ENCODE results near the gene IFIT3. TPM values are rescaled to one million over a fixed set of nuclear protein-coding genes. Genes with fewer than 3 reads are reported as not detected.

Gene IFIT3
- total RNA-seq, 1 donor from 2014 or later, result 16.8 TPM

- Mint-ChIP-seq H3K4me3 (ENCODE audit: unreplicated experiment) (no peak overlapping the region), H3K27me3 (ENCODE audit: unreplicated experiment) (peaks cover 1% of the 10 kb centered on the region), H3K27ac (ENCODE audit: unreplicated experiment) (peak overlapping the region; percentile 21), H3K36me3 (ENCODE audit: low read depth, unreplicated experiment) (no peaks in the 10 kb centered on the region), H3K4me1 (ENCODE audit: unreplicated experiment) (peaks cover 22% of the 10 kb centered on the region), H3K9me3 (ENCODE audit: unreplicated experiment) (no peaks in the 10 kb centered on the region)
- no peak for DNase-seq (ENCODE audit: low spot score)
- no peak for TF ChIP-seq CTCF (IDR thresholded peaks at IDR 0.05; ENCODE audit: unreplicated experiment)
Observed at GRCh38 chr10:89304026-89304425, 23.8 kb upstream of the IFIT3 start.

GRCh38 chr10:89304446-89304845 lies 23.4 kb upstream of the IFIT3 start:
- peaks cover 22% of the 10 kb centered on the region for H3K4me1 Mint-ChIP-seq (ENCODE audit: unreplicated experiment)
- no peak for DNase-seq (ENCODE audit: low spot score)
- H3K27ac Mint-ChIP-seq (ENCODE audit: unreplicated experiment), result no peak overlapping the region
- H3K36me3 Mint-ChIP-seq (ENCODE audit: low read depth, unreplicated experiment), result no peaks in the 10 kb centered on the region
- no peak overlapping the region for H3K4me3 Mint-ChIP-seq (ENCODE audit: unreplicated experiment)
- H3K9me3 Mint-ChIP-seq (ENCODE audit: unreplicated experiment), result no peaks in the 10 kb centered on the region
- H3K27me3 Mint-ChIP-seq (ENCODE audit: unreplicated experiment), result peaks cover 1% of the 10 kb centered on the region
- no peak for TF ChIP-seq CTCF (IDR thresholded peaks at IDR 0.05; ENCODE audit: unreplicated experiment)

- Mint-ChIP-seq H3K4me3 (ENCODE audit: unreplicated experiment) (no peak overlapping the region), H3K27me3 (ENCODE audit: unreplicated experiment) (peaks cover 1% of the 10 kb centered on the region), H3K4me1 (ENCODE audit: unreplicated experiment) (peaks cover 22% of the 10 kb centered on the region), H3K27ac (ENCODE audit: unreplicated experiment) (no peak overlapping the region), H3K36me3 (ENCODE audit: low read depth, unreplicated experiment) (no peaks in the 10 kb centered on the region), H3K9me3 (ENCODE audit: unreplicated experiment) (no peaks in the 10 kb centered on the region)
- TF ChIP-seq CTCF (IDR thresholded peaks at IDR 0.05; ENCODE audit: unreplicated experiment), result no peak
- no peak for DNase-seq (ENCODE audit: low spot score)
Observed at GRCh38 chr10:89304925-89305324, 22.9 kb upstream of the IFIT3 start.

- H3K4me3 Mint-ChIP-seq (ENCODE audit: unreplicated experiment), result no peak overlapping the region
- H3K27me3 Mint-ChIP-seq (ENCODE audit: unreplicated experiment), result peaks cover under 1% of the 10 kb centered on the region
- DNase-seq (ENCODE audit: low spot score), result no peak
- H3K9me3 Mint-ChIP-seq (ENCODE audit: unreplicated experiment), result no peaks in the 10 kb centered on the region
- TF ChIP-seq CTCF (IDR thresholded peaks at IDR 0.05; ENCODE audit: unreplicated experiment), result no peak
- no peak overlapping the region for H3K27ac Mint-ChIP-seq (ENCODE audit: unreplicated experiment)
- peaks cover 22% of the 10 kb centered on the region for H3K4me1 Mint-ChIP-seq (ENCODE audit: unreplicated experiment)
- H3K36me3 Mint-ChIP-seq (ENCODE audit: low read depth, unreplicated experiment), result no peaks in the 10 kb centered on the region
Observed at GRCh38 chr10:89305766-89306433, 21.9 kb upstream of the IFIT3 start.

DNA sequence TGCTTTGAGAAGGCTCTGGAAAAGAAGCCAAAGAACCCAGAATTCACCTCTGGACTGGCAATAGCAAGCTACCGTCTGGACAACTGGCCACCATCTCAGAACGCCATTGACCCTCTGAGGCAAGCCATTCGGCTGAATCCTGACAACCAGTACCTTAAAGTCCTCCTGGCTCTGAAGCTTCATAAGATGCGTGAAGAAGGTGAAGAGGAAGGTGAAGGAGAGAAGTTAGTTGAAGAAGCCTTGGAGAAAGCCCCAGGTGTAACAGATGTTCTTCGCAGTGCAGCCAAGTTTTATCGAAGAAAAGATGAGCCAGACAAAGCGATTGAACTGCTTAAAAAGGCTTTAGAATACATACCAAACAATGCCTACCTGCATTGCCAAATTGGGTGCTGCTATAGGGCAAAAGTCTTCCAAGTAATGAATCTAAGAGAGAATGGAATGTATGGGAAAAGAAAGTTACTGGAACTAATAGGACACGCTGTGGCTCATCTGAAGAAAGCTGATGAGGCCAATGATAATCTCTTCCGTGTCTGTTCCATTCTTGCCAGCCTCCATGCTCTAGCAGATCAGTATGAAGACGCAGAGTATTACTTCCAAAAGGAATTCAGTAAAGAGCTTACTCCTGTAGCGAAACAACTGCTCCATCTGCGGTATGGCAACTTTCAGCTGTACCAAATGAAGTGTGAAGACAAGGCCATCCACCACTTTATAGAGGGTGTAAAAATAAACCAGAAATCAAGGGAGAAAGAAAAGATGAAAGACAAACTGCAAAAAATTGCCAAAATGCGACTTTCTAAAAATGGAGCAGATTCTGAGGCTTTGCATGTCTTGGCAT lies 21.1 kb upstream of the IFIT3 start:
- TF ChIP-seq CTCF (IDR thresholded peaks at IDR 0.05; ENCODE audit: unreplicated experiment), result no peak
- no peaks in the 10 kb centered on the region for H3K27me3 Mint-ChIP-seq (ENCODE audit: unreplicated experiment)
- H3K4me1 Mint-ChIP-seq (ENCODE audit: unreplicated experiment), result peaks cover 22% of the 10 kb centered on the region
- no peak overlapping the region for H3K27ac Mint-ChIP-seq (ENCODE audit: unreplicated experiment)
- no peak for DNase-seq (ENCODE audit: low spot score)
- H3K36me3 Mint-ChIP-seq (ENCODE audit: low read depth, unreplicated experiment), result no peaks in the 10 kb centered on the region
- no peak overlapping the region for H3K4me3 Mint-ChIP-seq (ENCODE audit: unreplicated experiment)
- no peaks in the 10 kb centered on the region for H3K9me3 Mint-ChIP-seq (ENCODE audit: unreplicated experiment)

Data from endothelial cell (in vitro differentiated cells).